Measurements from ENCODE around the gene CHD3.

The CHD3 gene

DNA sequence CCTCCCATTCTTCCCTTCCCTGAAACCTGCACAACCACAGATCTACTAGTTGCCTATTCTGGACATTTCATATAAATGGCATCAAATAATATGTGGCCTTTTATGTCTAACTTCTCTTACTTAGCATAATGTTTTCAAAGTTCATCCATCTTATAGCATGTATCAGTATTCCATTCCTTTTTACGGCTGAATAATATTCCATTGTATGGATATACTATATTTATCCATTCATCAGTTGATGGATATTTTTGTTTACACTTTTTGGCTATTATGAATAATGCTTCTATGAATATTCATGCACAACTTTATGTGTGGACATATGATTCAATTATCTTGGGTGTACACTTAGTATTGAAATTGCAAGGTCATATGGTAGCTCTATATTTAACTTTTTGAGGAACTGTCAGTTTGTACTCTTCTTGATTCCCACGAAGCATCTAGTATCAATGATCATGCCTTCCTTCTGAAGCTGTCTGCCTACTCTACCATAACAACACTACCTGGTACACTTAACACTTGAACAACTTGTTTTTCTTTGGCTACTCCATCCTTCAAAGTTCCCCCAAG is 12.7 kb upstream of the CHD3 start:
- no peak for DNase-seq

DNA sequence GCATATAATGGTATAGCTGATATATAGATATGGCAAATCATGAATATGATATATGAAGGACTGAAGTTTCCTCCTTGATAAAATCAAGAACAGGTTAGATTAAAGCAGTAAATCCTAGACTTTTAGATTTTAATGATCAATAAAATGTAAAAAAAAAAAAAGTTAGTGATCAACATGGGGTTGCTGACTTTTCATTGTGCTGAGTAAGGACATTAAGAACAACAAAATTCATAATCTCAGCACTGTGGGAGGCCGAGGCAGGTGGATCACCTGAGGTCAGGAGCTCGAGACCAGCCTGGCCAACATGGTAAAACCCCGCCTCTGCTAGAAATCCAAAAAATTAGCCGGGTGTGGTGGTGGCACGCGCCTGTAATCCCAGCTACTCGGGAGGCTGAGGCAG is 10.4 kb upstream of the CHD3 start:
- DNase-seq, result no peak

GRCh38 chr17:7880076-7880868 is 8.3 kb upstream of the CHD3 start:
- no peak for DNase-seq

DNA sequence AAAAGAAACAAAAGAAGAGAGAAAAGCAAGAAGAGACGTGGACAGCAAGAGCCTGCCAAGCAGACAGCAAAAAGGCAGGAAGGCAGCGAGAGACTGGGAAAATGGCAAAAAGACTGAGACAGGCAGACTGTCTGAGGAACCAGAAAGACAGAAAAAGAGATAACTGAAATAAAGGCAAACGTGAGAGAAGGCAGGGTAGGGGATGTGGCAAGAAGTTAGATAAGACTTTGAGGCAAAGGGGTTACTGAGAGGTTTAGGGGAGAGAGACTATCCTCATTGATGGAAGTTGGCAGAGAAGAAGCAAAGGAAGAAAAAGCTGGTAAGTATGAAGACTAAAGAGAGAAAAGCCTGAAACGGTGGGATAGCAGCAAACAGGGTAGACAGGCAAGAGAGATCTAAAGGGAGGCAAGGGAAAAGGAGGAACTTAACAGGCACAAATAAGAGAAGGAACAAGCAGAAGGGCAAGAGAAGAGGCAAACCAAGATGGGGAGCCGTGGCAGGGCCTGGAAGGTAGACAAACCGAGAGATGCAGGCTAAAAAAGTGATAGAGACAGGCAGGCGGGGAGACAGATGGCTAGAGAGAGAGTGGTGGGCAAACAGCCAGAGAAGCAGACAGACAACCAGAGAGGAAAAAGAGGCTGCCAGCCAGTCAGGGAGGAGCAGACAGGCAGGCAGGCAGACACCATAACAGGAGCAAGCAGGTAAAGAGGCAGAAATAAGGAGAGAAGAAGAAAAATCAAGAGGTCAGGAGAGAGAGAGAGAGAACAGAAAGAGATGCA is 7.1 kb upstream of the CHD3 start:
- no peak for DNase-seq

DNA sequence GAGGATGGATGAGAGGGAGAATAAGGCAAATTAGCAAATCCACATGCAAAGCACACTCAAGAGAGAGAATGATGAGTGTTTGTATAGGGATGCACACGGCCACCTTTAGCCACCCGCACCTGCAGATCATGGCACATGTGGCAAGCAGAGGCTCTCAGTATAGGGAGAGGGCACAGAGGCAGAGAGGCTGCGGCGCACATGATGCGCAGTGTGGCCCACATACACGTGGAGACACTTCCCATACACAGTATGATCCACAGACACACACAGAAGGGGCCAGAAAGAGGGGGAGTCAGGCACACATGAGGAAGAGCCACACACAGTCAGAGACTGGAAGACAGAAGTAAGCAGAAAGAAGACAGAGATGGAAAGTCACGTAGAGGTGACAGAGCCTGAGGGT is 6.5 kb upstream of the CHD3 start:
- DNase-seq, result peak; percentile 7

- DNase-seq, result no peak
These were observed 6.0 kb upstream of the CHD3 start for GRCh38 chr17:7882629-7883028.

DNA sequence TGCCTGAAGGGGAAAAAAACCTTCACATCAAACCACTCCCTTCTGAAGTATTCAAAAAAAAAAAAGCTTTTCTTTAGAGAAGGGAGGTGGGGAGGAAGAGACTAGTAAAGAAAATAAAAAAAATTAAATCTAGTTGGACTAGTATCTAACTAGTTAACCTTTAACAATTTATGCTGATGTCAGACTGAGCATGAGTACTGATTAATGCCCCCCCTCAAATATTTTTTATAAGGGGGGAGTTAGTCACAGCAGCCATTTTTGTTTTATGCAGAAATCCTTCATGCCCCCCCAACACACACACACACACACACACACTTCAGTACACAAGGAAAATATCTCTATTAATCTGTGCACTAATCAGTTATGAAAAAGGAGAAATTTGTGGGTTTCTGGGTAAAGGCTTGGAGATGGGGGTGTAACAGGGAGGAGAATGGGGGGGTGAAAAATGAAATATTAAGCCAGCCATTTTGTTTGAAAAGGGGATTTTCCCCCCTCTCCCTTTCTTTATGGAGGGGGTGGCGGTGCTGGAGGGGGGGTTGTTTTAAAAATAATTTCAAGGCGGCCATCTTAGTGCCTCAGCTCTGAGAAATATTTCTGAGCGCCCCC is 4.7 kb upstream of the CHD3 start:
- peak; percentile 9 for DNase-seq

- DNase-seq, result no peak
These were observed 3.8 kb upstream of the CHD3 start for GRCh38 chr17:7884581-7885366.

GRCh38 chr17:7885367-7886226 is 3.0 kb upstream of the CHD3 start:
- DNase-seq, result peak; percentile 12

- DNase-seq, result no peak
These were observed 2.2 kb upstream of the CHD3 start for GRCh38 chr17:7886227-7887037.

- no peak for DNase-seq
These were observed 1.5 kb upstream of the CHD3 start for GRCh38 chr17:7887038-7887481.

- peak; percentile 80 for DNase-seq
These were observed 956 bp upstream of the CHD3 start for GRCh38 chr17:7887482-7888183.

GRCh38 chr17:7889166-7889955 is 772 bp downstream of the CHD3 start:
- DNase-seq, result peak; percentile 85

GRCh38 chr17:7893187-7893880 is 4.7 kb downstream of the CHD3 start:
- no peak for DNase-seq

- DNase-seq, result no peak
These were observed 5.6 kb downstream of the CHD3 start for GRCh38 chr17:7894226-7894625.

- no peak for DNase-seq
These were observed 6.3 kb downstream of the CHD3 start for GRCh38 chr17:7894866-7895265.

DNA sequence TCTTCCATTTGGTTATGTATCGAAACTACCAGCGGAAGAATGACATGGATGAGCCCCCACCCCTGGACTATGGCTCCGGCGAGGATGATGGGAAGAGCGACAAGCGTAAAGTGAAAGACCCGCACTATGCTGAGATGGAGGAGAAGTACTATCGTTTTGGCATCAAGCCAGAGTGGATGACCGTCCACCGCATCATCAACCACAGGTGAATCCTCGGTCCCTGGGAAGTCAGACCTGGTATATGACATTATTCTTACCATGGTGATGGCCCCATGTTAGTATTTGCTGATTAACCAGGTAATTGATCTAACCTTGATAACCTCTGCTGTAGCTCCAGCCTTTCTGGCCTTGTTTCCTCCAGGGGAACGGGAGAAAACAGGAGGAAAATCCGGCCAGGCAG is 8.5 kb downstream of the CHD3 start:
- no peak for DNase-seq

- DNase-seq, result no peak
These were observed 9.2 kb downstream of the CHD3 start for GRCh38 chr17:7897773-7898172.
